Caco-2 (cell line): Measurements from ENCODE around the gene MICU2. TPM values are rescaled to one million over a fixed set of nuclear protein-coding genes. Genes with fewer than 3 reads are reported as not detected.

Experiments used
- BruUV-seq: library from RNA; stranded (reverse); fragments of 400-500 nt; replicated peaks from 2 replicates; lab custom pipeline; 2021; lab: Mats Ljungman, UMichigan
- CTCF ChIA-PET: fragments of 300-600 bp; sonication (Branson Sonifier 250); formaldehyde crosslinking; loops from one replicate; lab custom pipeline; 2022; ENCODE audit warnings: antibody characterized with exemption; lab: Charles Lee
- POLR2A ChIA-PET: fragments of 300-600 bp; sonication (Branson Sonifier 250); formaldehyde crosslinking; loops from one replicate; lab custom pipeline; 2022; ENCODE audit warnings: antibody characterized with exemption; lab: Charles Lee
- DNase-seq, 2 experiments: peaks; one replicate each; pipeline versions ENCODE4 v3.0.0 to v3.0.0-alpha.2; 2020 to 2022
- H3K27me3 ChIP-seq: replicated peaks from 2 replicates; pipeline ENCODE4 v1.6.0; 2011; ENCODE audit warnings: low read length; ENCODE audit not compliant: control insufficient read depth, insufficient read depth
- H3K36me3 ChIP-seq: 2 replicates; pipeline ENCODE4 v1.5.1; 2011; ENCODE audit warnings: low read length; ENCODE audit not compliant: control insufficient read depth, insufficient read depth
- H3K4me1 ChIP-seq: fragments of 250-450 bp; sonication (Bioruptor Pico); 2 replicates; pipeline ENCODE4 v1.5.1; 2020; ENCODE audit warnings: mild to moderate bottlenecking
- H3K4me3 ChIP-seq: 2 replicates; pipeline ENCODE4 v1.5.1; 2011; ENCODE audit warnings: low read depth, mild to moderate bottlenecking, control low read depth, low read length
- H3K9me3 ChIP-seq: fragments of 250-450 bp; sonication (Bioruptor Pico); 2 replicates; pipeline ENCODE4 v1.5.1; 2020; ENCODE audit warnings: mild to moderate bottlenecking, moderate library complexity
- H3K27ac Mint-ChIP-seq: one replicate; pipeline ENCODE4 v1.8.0; 2022; ENCODE audit warnings: mixed read lengths; ENCODE audit not compliant: unreplicated experiment
- H3K27me3 Mint-ChIP-seq: one replicate; pipeline ENCODE4 v1.8.0; 2022; ENCODE audit warnings: mixed read lengths; ENCODE audit not compliant: insufficient read depth, unreplicated experiment
- H3K36me3 Mint-ChIP-seq: one replicate; pipeline ENCODE4 v1.8.0; 2022; ENCODE audit warnings: mild to moderate bottlenecking, mixed read lengths; ENCODE audit not compliant: insufficient read depth, unreplicated experiment
- H3K4me1 Mint-ChIP-seq: one replicate; pipeline ENCODE4 v1.8.0; 2022; ENCODE audit warnings: low read depth, mixed read lengths; ENCODE audit not compliant: unreplicated experiment
- H3K4me3 Mint-ChIP-seq: one replicate; pipeline ENCODE4 v1.8.0; 2022; ENCODE audit warnings: mild to moderate bottlenecking, moderate library complexity, mixed read lengths; ENCODE audit not compliant: unreplicated experiment
- H3K9me3 Mint-ChIP-seq: one replicate; pipeline ENCODE4 v1.8.0; 2022; ENCODE audit warnings: mixed read lengths; ENCODE audit not compliant: unreplicated experiment
- CTCF ChIP-seq, 2 experiments: fragments of 200-600 bp in 1 of 2; IDR thresholded peaks; 1 replicate in 1 of 2; 2 replicates in 1 of 2; pipeline versions ENCODE4 v1.5.1 to v1.8.0; 2011 to 2022; ENCODE audit warnings: antibody characterized with exemption in 1 of 2, control low read depth in 1 of 2, inconsistent platforms in 1 of 2, low read depth in 1 of 2, low read length in 1 of 2, mild to moderate bottlenecking in 1 of 2, moderate library complexity in 1 of 2; ENCODE audit not compliant: insufficient read depth in 1 of 2, severe bottlenecking in 1 of 2, unreplicated experiment in 1 of 2
- intact Hi-C: fragments of 100-400 bp; cut with micrococcal nuclease; formaldehyde crosslinking; loops from one replicate; pipeline ENCODE4 v1.10.0; 2022; ENCODE audit not compliant: unreplicated experiment
- total RNA-seq: library from RNA; stranded (reverse); gene quantifications from 2 replicates; pipeline ENCODE4 v1.2.3, GENCODE V29; 2022

The MICU2 gene
- total RNA-seq, 1 experiment from 2014 or later, result 43.1 TPM

DNA sequence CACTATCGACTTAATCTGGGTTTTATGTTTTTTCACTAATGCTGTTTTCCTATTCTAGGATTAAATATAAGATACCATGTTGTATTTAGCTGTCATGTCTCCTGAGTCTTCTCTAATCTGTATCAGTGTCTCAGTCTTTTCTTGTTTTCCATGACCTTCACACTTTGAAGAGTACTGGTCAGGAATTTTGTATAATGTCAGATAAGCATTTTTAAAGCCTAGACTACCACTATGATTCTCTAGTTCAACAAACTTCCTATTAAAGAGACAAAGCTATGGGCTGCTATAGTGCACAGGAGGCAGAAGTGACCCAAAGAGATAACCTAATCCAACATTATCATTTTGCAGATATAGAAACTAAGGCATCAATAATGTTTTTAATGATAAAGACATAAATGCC, 81.8 kb downstream of the MICU2 start:
- H3K36me3 Mint-ChIP-seq, result peaks cover 30% of the 10 kb centered on the region
- peaks cover 3% of the 10 kb centered on the region for H3K4me1 ChIP-seq
- H3K27me3 ChIP-seq, result no peaks in the 10 kb centered on the region
- H3K4me3 ChIP-seq, result no peak overlapping the region
- ChIA-PET POLR2A (no interaction called here), CTCF (no interaction called here)
- DNase-seq, result no peak
- H3K27ac Mint-ChIP-seq, result no peak overlapping the region
- no peak for TF ChIP-seq CTCF (IDR thresholded peaks at IDR 0.05; ENCODE audit: insufficient read depth in 1 of 2, low read depth in 1 of 2, low read length in 1 of 2, severe bottlenecking in 1 of 2, unreplicated experiment in 1 of 2)
- H3K27me3 Mint-ChIP-seq, result no peaks in the 10 kb centered on the region
- no peaks in the 10 kb centered on the region for H3K36me3 ChIP-seq
- no peaks in the 10 kb centered on the region for H3K9me3 Mint-ChIP-seq
- intact Hi-C loops, result no loop called here
- H3K9me3 ChIP-seq, result no peaks in the 10 kb centered on the region
- H3K4me1 Mint-ChIP-seq, result peaks cover 15% of the 10 kb centered on the region
- BruUV-seq, result no TSS peak
- H3K4me3 Mint-ChIP-seq, result no peak overlapping the region

DNA sequence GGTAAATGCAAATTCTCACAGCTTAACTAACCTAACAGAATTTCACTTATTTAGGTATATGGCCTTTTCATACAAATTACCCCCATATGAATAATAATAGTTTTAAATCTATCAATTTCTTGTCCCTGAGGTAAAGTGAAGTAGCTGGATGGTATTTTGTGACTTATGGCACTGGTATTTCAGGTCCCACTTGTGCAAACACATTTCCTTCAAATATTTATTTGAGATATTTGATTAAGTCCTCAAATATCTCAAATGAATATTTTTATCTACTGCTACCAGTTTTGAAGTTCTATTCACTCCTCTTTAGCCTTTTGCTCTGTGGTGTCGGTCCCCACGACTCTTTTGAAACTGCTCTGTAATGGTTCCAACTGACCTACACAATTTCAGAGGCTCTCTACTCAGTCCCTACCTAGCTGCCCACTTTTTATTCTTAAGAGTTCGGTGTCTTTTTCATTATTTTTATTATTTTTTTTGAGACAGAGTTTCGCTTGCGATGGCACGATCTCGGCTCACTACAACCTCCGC, 85.3 kb downstream of the MICU2 start:
- DNase-seq, result no peak
- H3K36me3 Mint-ChIP-seq, result peaks cover 20% of the 10 kb centered on the region
- POLR2A ChIA-PET, result no interaction called here
- TF ChIP-seq CTCF (IDR thresholded peaks at IDR 0.05; ENCODE audit: insufficient read depth in 1 of 2, low read depth in 1 of 2, low read length in 1 of 2, severe bottlenecking in 1 of 2, unreplicated experiment in 1 of 2), result no peak
- intact Hi-C loops, result no loop called here
- BruUV-seq, result no TSS peak
- no peak overlapping the region for H3K27ac Mint-ChIP-seq
- Histone ChIP-seq H3K36me3 (no peaks in the 10 kb centered on the region; the same call in 1 of the 2 replicates), H3K9me3 (no peaks in the 10 kb centered on the region), H3K4me1 (no peaks in the 10 kb centered on the region), H3K4me3 (no peak overlapping the region), H3K27me3 (no peaks in the 10 kb centered on the region)
- peaks cover 7% of the 10 kb centered on the region for H3K4me1 Mint-ChIP-seq
- CTCF ChIA-PET, result no interaction called here
- H3K27me3 Mint-ChIP-seq, result no peaks in the 10 kb centered on the region
- H3K4me3 Mint-ChIP-seq, result no peak overlapping the region
- no peaks in the 10 kb centered on the region for H3K9me3 Mint-ChIP-seq

- ChIA-PET CTCF (no interaction called here), POLR2A (no interaction called here)
- Mint-ChIP-seq H3K4me3 (no peak overlapping the region), H3K36me3 (peaks cover 20% of the 10 kb centered on the region), H3K9me3 (no peaks in the 10 kb centered on the region), H3K27me3 (no peaks in the 10 kb centered on the region), H3K27ac (no peak overlapping the region), H3K4me1 (peaks cover 7% of the 10 kb centered on the region)
- H3K27me3 ChIP-seq, result no peaks in the 10 kb centered on the region
- DNase-seq, result no peak
- no peak for TF ChIP-seq CTCF (IDR thresholded peaks at IDR 0.05; ENCODE audit: insufficient read depth in 1 of 2, low read depth in 1 of 2, low read length in 1 of 2, severe bottlenecking in 1 of 2, unreplicated experiment in 1 of 2)
- H3K9me3 ChIP-seq, result no peaks in the 10 kb centered on the region
- no TSS peak for BruUV-seq
- intact Hi-C loops, result no loop called here
- no peaks in the 10 kb centered on the region for H3K4me1 ChIP-seq
- no peak overlapping the region for H3K4me3 ChIP-seq
- no peaks in the 10 kb centered on the region; the same call in 1 of the 2 replicates for H3K36me3 ChIP-seq
Measured at GRCh38 chr13:21517576-21517975, 86.4 kb downstream of the MICU2 start.
